Right cardiac atrium (tissue), 5 donors: ENCODE data around the gene DPP4. TPM values are rescaled to one million over a fixed set of nuclear protein-coding genes. Genes with fewer than 3 reads are reported as not detected.
A peak's percentile ranks its signal among the peaks of the same experiment; 100 is the strongest.

Source experiments
- ATAC-seq, 2 donors: fragments of 200-7000 bp; cut with Tn5 transposase; one replicate each; pipeline versions ENCODE4 v1.8.0 to v1.9.1; 2020; ENCODE audit warnings: moderate library complexity in 2 of 2, mild to moderate bottlenecking in 1 of 2
- DNase-seq, 3 donors: peaks; one replicate each; pipeline ENCODE4 v3.0.0-alpha.2; 2020
- H3K27ac ChIP-seq: one replicate; pipeline ENCODE4 v1.5.1; 2013; ENCODE audit warnings: mild to moderate bottlenecking, low read length, control low read depth, moderate library complexity
- H3K27me3 ChIP-seq: one replicate; pipeline ENCODE4 v1.6.1; 2013; ENCODE audit not compliant: control insufficient read depth, insufficient read depth
- H3K4me1 ChIP-seq: one replicate; pipeline ENCODE4 v1.6.1; 2013; ENCODE audit warnings: low read length; ENCODE audit not compliant: control insufficient read depth, insufficient read depth
- H3K4me3 ChIP-seq: one replicate; pipeline ENCODE4 v1.5.1; 2013; ENCODE audit warnings: low read length, control low read depth
- H3K9me3 ChIP-seq: one replicate; pipeline ENCODE4 v1.6.1; 2013; ENCODE audit warnings: low read length; ENCODE audit not compliant: control insufficient read depth
- WGBS: extraction: QIAGEN DNeasy Blood & Tissue Kit; methylation state at CpG from one replicate; pipeline ENCODE4 v1.1.7; 2013; 5-methylcytosine and 5-hydroxymethylcytosine counted together
- intact Hi-C, 4 donors: fragments of 100-400 bp; cut with DNase I; formaldehyde crosslinking; loops; one replicate each; pipeline versions ENCODE4 v1.11.0 to v1.14.0; 2022 to 2023
- long read RNA-seq, 4 donors: library from polyadenylated mRNA; unstranded; transcript quantifications; one replicate each; pipeline ENCODE4 v2.0.0, GENCODE V29; 2020 to 2021
- polyA plus RNA-seq: library from polyadenylated mRNA; stranded (reverse); fragments of 200-250 nt; gene quantifications from one replicate; pipeline ENCODE4 v1.2.3, GENCODE V29; 2013
- total RNA-seq, 4 donors: library from RNA; stranded (reverse); fragmentation: NEBNext Ultra II Directional; extraction: Animal tissue kit (Norgen Biotek cat#: 25700); gene quantifications; one replicate each; pipeline ENCODE4 v1.2.1, GENCODE V29; 2021
- donor health status: healthy with polysubstance abuse.
- donor health status: DM: no; HTN: yes; CAD: no.
- donor health status: DM: no; HTN: no; CAD: no.
- donor health status: DM: no; HTN: yes; CAD: no; lungs with severe emphysema.
- donor health status: DM: yes; HTN: yes; CAD: no.

The DPP4 gene
- under 1 TPM; 0.54 to 0.77 (median 0.59) TPM for total RNA-seq
- 0.52 TPM for polyA plus RNA-seq
- long read RNA-seq, donor 1 = 0 reads
- long read RNA-seq, donor 2, partial matches to known transcripts = 0 of 1 reads
- long read RNA-seq, donor 2, other reads (novel, unspliced or antisense) = 0 of 1 reads
- long read RNA-seq, donor 3, partial matches to known transcripts = 0 of 2 reads
- long read RNA-seq, donor 3, other reads (novel, unspliced or antisense) = 2 of 2 reads
- long read RNA-seq, donor 4 = 0 reads

- Histone ChIP-seq H3K27ac (no peak within 1 kb of the TSS), H3K4me1 (peaks cover 4% of the 10 kb centered on the region), H3K27me3 (no peaks in the 10 kb centered on the region), H3K9me3 (peaks cover 2% of the 10 kb centered on the region), H3K4me3 (peak within 1 kb of the TSS; percentile 60)
- WGBS = 2% methylated on average over 71 of the region's 71 CpGs
- peak; percentile 13 to 56 (median 45) for DNase-seq
- intact Hi-C loops = no loop called here
- ATAC-seq = peak; percentile 49 to 81
Measured at GRCh38 chr2:162073888-162074631, at the start of gene DPP4. Gene DPP4, minus strand, starts transcription at chr2:162074215. Its CDS starts 234 bp downstream, at chr2:162073981.

- Histone ChIP-seq H3K27ac (peak overlapping the region; percentile 44), H3K9me3 (no peaks in the 10 kb centered on the region), H3K4me1 (peaks cover 4% of the 10 kb centered on the region), H3K27me3 (no peaks in the 10 kb centered on the region), H3K4me3 (no peak overlapping the region)
- WGBS = 44% methylated on average over 7 of the region's 7 CpGs
- ATAC-seq (peak; percentile 39 to 71), DNase-seq (peak in 2 of 3 donors; percentile 37 to 57)
- intact Hi-C loops = no loop called here
Measured at GRCh38 chr2:162118166-162119031, 44.4 kb upstream of the DPP4 start.

- no peak overlapping the region for H3K4me3 ChIP-seq
- DNase-seq (no peak), ATAC-seq (no peak)
- no peaks in the 10 kb centered on the region for H3K27me3 ChIP-seq
- H3K9me3 ChIP-seq = no peaks in the 10 kb centered on the region
- no peak overlapping the region for H3K27ac ChIP-seq
- peaks cover 5% of the 10 kb centered on the region for H3K4me1 ChIP-seq
- intact Hi-C loops = no loop called here
Measured at GRCh38 chr2:162116352-162116751, 42.3 kb upstream of the DPP4 start.

GRCh38 chr2:162115076-162115475 lies 41.1 kb upstream of the DPP4 start:
- Histone ChIP-seq H3K4me3 (no peak overlapping the region), H3K27me3 (no peaks in the 10 kb centered on the region), H3K27ac (no peak overlapping the region), H3K9me3 (no peaks in the 10 kb centered on the region), H3K4me1 (peaks cover 5% of the 10 kb centered on the region)
- ATAC-seq (no peak), DNase-seq (no peak)
- intact Hi-C loops = no loop called here
- WGBS = over 99% methylated on average over 2 of the region's 2 CpGs

- H3K9me3 ChIP-seq = no peaks in the 10 kb centered on the region
- H3K27ac ChIP-seq = no peak overlapping the region
- DNase-seq (no peak), ATAC-seq (peak; percentile 35 to 52)
- H3K4me3 ChIP-seq = no peak overlapping the region
- H3K27me3 ChIP-seq = no peaks in the 10 kb centered on the region
- WGBS = 20% methylated on average over 1 of the region's 1 CpG
- intact Hi-C loops = no loop called here
- peaks cover 4% of the 10 kb centered on the region for H3K4me1 ChIP-seq
Measured at GRCh38 chr2:162114271-162114670, 40.3 kb upstream of the DPP4 start.

- Histone ChIP-seq H3K27ac (no peak overlapping the region), H3K4me1 (peaks cover 4% of the 10 kb centered on the region), H3K27me3 (no peaks in the 10 kb centered on the region), H3K9me3 (no peaks in the 10 kb centered on the region), H3K4me3 (no peak overlapping the region)
- 62% methylated on average over 1 of the region's 1 CpG for WGBS
- no peak for DNase-seq
- intact Hi-C loops = no loop called here
- ATAC-seq = peak; percentile 93 to 95
Measured at GRCh38 chr2:162113776-162114168, 39.8 kb upstream of the DPP4 start.

GRCh38 chr2:162113088-162113775 lies 39.2 kb upstream of the DPP4 start:
- Histone ChIP-seq H3K27ac (no peak overlapping the region), H3K4me1 (peaks cover 3% of the 10 kb centered on the region), H3K27me3 (no peaks in the 10 kb centered on the region), H3K4me3 (no peak overlapping the region), H3K9me3 (no peaks in the 10 kb centered on the region)
- WGBS = 84% methylated on average over 3 of the region's 3 CpGs
- DNase-seq (no peak), ATAC-seq (peak in 1 of 2 donors; percentile 16)
- intact Hi-C loops = no loop called here

GRCh38 chr2:162111958-162112850 lies 38.2 kb upstream of the DPP4 start:
- Histone ChIP-seq H3K9me3 (no peaks in the 10 kb centered on the region), H3K4me1 (peaks cover 2% of the 10 kb centered on the region), H3K27me3 (no peaks in the 10 kb centered on the region), H3K27ac (no peak overlapping the region), H3K4me3 (no peak overlapping the region)
- WGBS = 95% methylated on average over 5 of the region's 5 CpGs
- no peak for DNase-seq
- intact Hi-C loops = no loop called here
- ATAC-seq = no peak

- intact Hi-C loops = no loop called here
- Histone ChIP-seq H3K4me1 (no peaks in the 10 kb centered on the region), H3K4me3 (no peak overlapping the region), H3K27me3 (no peaks in the 10 kb centered on the region), H3K9me3 (no peaks in the 10 kb centered on the region), H3K27ac (peak overlapping the region; percentile 36)
- WGBS = 90% methylated on average over 4 of the region's 4 CpGs
- DNase-seq (no peak), ATAC-seq (peak in 1 of 2 donors; percentile 40)
Measured at GRCh38 chr2:162107361-162107901, 33.4 kb upstream of the DPP4 start.

- H3K27ac ChIP-seq = no peak overlapping the region
- WGBS = 46% methylated on average over 1 of the region's 1 CpG
- DNase-seq (no peak), ATAC-seq (no peak)
- intact Hi-C loops = no loop called here
- no peak overlapping the region for H3K4me3 ChIP-seq
- no peaks in the 10 kb centered on the region for H3K27me3 ChIP-seq
- no peaks in the 10 kb centered on the region for H3K4me1 ChIP-seq
- no peaks in the 10 kb centered on the region for H3K9me3 ChIP-seq
Measured at GRCh38 chr2:162106746-162107145, 32.7 kb upstream of the DPP4 start.
